HEK293T (cell line): ENCODE measurements around the gene SLAMF6.

ENCODE experiments used
- ARNT ChIP-seq: fragments of 450-650 bp; IDR thresholded peaks from 2 replicates; pipeline ENCODE4 v1.6.1; 2017; ENCODE audit warnings: mild to moderate bottlenecking
- ELF4 ChIP-seq: fragments of 450-650 bp; IDR thresholded peaks from 2 replicates; pipeline ENCODE4 v1.6.1; 2017; ENCODE audit warnings: antibody characterized with exemption
- FOXA1 ChIP-seq: fragments of 450-650 bp; IDR thresholded peaks from 2 replicates; pipeline ENCODE4 v1.6.1; 2016; ENCODE audit warnings: mild to moderate bottlenecking
- FOXK2 ChIP-seq: fragments of 450-650 bp; IDR thresholded peaks from 2 replicates; pipeline ENCODE4 v1.6.1; 2016; ENCODE audit warnings: mild to moderate bottlenecking
- HDGF ChIP-seq: fragments of 450-650 bp; IDR thresholded peaks from 2 replicates; pipeline ENCODE4 v1.6.1; 2017; ENCODE audit warnings: antibody characterized with exemption, borderline replicate concordance
- NFRKB ChIP-seq: fragments of 450-650 bp; IDR thresholded peaks from 2 replicates; pipeline ENCODE4 v1.6.1; 2016; ENCODE audit warnings: mild to moderate bottlenecking, moderate library complexity
- SUZ12 ChIP-seq: fragments of 450-650 bp; IDR thresholded peaks from 2 replicates; pipeline ENCODE4 v1.6.1; 2016; ENCODE audit warnings: mild to moderate bottlenecking
- TARDBP ChIP-seq: fragments of 450-650 bp; IDR thresholded peaks from 2 replicates; pipeline ENCODE4 v1.6.1; 2016

- TF ChIP-seq HDGF: no peak
- TF ChIP-seq SUZ12: no peak
- no peak for TF ChIP-seq FOXK2
- TF ChIP-seq FOXA1: no peak
- TF ChIP-seq NFRKB: no peak
- no peak for TF ChIP-seq TARDBP
- TF ChIP-seq ARNT: no peak
- TF ChIP-seq ELF4: no peak
These were observed 21.6 kb upstream of the SLAMF6 start for GRCh38 chr1:160544647-160545046.
